Measurements from ENCODE around the gene SYT3.

DNA sequence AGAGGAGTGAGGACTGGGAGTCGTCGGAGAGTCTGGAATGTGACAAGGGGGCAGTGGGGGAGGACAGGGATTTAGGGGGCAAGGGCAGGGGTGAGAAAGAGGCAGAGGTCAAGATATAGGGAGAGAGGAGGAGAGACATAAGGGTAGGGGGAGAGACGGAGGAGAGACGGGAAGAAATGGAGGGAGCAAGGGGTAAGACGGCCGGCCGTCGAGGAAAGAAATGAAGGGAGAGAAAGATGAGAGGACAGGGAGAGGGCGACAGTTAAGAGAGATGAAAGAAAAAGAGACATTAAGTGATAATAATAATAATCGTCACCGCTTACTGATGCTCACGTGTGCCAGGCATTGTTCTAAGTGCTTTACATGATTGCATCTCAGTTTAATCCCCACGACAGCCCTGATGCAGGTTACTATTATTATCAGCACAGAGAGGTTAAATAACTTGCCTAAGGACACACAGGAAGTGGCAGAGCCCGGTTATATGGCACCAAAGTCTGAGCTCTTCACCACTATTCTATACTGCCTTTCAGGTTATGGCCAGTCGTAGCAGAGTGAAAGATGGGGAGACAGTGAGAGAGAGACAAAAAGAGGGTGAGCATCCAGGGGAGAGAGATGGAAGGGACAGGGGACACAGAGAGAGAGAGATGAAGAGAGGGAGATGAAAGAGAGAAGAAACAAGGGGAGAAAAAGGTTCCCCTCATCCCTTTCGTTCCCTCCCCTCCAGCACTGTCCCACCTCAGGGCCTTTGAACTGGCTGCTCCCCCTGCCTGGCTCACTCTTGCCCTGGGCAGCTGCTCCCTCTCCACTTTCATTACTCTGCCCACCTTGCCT is 23.2 kb upstream of the SYT3 start:
- TF ChIP-seq, protein P1, sequence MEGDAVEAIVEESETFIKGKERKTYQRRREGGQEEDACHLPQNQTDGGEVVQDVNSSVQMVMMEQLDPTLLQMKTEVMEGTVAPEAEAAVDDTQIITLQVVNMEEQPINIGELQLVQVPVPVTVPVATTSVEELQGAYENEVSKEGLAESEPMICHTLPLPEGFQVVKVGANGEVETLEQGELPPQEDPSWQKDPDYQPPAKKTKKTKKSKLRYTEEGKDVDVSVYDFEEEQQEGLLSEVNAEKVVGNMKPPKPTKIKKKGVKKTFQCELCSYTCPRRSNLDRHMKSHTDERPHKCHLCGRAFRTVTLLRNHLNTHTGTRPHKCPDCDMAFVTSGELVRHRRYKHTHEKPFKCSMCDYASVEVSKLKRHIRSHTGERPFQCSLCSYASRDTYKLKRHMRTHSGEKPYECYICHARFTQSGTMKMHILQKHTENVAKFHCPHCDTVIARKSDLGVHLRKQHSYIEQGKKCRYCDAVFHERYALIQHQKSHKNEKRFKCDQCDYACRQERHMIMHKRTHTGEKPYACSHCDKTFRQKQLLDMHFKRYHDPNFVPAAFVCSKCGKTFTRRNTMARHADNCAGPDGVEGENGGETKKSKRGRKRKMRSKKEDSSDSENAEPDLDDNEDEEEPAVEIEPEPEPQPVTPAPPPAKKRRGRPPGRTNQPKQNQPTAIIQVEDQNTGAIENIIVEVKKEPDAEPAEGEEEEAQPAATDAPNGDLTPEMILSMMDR (IDR thresholded peaks at IDR 0.05; ENCODE audit: low read depth, low read length, missing input control): no peak
- TF ChIP-seq JUND (IDR thresholded peaks at IDR 0.05): no peak
- no peak for TF ChIP-seq GABPA (IDR thresholded peaks at IDR 0.05 in 1 of 2, conservative IDR thresholded peaks at IDR 0.05 in 1 of 2)
- TF ChIP-seq NR2F2 (IDR thresholded peaks at IDR 0.05): no peak
- TF ChIP-seq TAF1 (conservative IDR thresholded peaks at IDR 0.05): no peak
- TF ChIP-seq YY1 (IDR thresholded peaks at IDR 0.05): no peak
- TF ChIP-seq, protein P2, sequence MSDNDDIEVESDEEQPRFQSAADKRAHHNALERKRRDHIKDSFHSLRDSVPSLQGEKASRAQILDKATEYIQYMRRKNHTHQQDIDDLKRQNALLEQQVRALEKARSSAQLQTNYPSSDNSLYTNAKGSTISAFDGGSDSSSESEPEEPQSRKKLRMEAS (IDR thresholded peaks at IDR 0.05): no peak
- TF ChIP-seq SP1 (IDR thresholded peaks at IDR 0.05): no peak
- TF ChIP-seq, protein P3, sequence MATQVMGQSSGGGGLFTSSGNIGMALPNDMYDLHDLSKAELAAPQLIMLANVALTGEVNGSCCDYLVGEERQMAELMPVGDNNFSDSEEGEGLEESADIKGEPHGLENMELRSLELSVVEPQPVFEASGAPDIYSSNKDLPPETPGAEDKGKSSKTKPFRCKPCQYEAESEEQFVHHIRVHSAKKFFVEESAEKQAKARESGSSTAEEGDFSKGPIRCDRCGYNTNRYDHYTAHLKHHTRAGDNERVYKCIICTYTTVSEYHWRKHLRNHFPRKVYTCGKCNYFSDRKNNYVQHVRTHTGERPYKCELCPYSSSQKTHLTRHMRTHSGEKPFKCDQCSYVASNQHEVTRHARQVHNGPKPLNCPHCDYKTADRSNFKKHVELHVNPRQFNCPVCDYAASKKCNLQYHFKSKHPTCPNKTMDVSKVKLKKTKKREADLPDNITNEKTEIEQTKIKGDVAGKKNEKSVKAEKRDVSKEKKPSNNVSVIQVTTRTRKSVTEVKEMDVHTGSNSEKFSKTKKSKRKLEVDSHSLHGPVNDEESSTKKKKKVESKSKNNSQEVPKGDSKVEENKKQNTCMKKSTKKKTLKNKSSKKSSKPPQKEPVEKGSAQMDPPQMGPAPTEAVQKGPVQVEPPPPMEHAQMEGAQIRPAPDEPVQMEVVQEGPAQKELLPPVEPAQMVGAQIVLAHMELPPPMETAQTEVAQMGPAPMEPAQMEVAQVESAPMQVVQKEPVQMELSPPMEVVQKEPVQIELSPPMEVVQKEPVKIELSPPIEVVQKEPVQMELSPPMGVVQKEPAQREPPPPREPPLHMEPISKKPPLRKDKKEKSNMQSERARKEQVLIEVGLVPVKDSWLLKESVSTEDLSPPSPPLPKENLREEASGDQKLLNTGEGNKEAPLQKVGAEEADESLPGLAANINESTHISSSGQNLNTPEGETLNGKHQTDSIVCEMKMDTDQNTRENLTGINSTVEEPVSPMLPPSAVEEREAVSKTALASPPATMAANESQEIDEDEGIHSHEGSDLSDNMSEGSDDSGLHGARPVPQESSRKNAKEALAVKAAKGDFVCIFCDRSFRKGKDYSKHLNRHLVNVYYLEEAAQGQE (IDR thresholded peaks at IDR 0.05): no peak
- TF ChIP-seq RAD21 (IDR thresholded peaks at IDR 0.05): no peak
